ENCODE results near the gene PLAC8.
A peak's percentile ranks its signal among the peaks of the same experiment; 100 is the strongest.
"Not testable (repeated sequence)": the region's sequence is repeated elsewhere in the genome, so short reads cannot be mapped to it uniquely, and the experiment has no call there.

PLAC8 gene

GRCh38 chr4:83104991-83105390, 9.5 kb downstream of the PLAC8 start:
- no peak for DNase-seq (ENCODE audit: low read depth)
- no peak for TF ChIP-seq CTCF (IDR thresholded peaks at IDR 0.05; ENCODE audit: low read depth, low read length)
- TF ChIP-seq, protein P1, sequence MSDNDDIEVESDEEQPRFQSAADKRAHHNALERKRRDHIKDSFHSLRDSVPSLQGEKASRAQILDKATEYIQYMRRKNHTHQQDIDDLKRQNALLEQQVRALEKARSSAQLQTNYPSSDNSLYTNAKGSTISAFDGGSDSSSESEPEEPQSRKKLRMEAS (IDR thresholded peaks at IDR 0.05; ENCODE audit: low read depth, low read length), result no peak
- no peak for TF ChIP-seq POLR2A (IDR thresholded peaks at IDR 0.05; ENCODE audit: extremely low read depth, insufficient read length)
- no peak for TF ChIP-seq MYC (IDR thresholded peaks at IDR 0.05; ENCODE audit: low read depth, low read length)
- no peak overlapping the region for H3K4me3 ChIP-seq (ENCODE audit: low read depth, low read length)

DNA sequence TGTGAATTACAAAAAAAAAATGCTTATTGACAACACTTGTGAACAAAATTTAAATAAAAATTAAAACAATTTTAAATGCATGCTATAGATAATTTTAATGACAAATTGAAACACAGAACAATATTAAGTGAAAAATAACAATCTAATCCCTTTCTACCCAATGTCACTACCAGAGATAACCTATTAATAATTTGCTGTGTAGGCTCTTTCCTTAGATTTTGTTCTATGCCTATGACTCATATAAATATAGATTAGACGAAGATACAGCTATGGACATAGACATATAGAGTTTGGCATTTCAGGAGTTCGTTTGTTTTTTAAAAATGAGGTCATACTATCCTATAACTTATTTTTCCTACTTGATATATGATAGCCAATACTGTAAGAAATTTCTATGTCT, 18.1 kb downstream of the PLAC8 start:
- no peak for DNase-seq (ENCODE audit: low read depth)
- no peak overlapping the region for H3K4me3 ChIP-seq (ENCODE audit: low read depth, low read length)
- TF ChIP-seq POLR2A (IDR thresholded peaks at IDR 0.05; ENCODE audit: extremely low read depth, insufficient read length) (no peak), MYC (IDR thresholded peaks at IDR 0.05; ENCODE audit: low read depth, low read length) (no peak), CTCF (IDR thresholded peaks at IDR 0.05; ENCODE audit: low read depth, low read length) (no peak)
- TF ChIP-seq, protein P1 (IDR thresholded peaks at IDR 0.05; ENCODE audit: low read depth, low read length), result no peak

DNA sequence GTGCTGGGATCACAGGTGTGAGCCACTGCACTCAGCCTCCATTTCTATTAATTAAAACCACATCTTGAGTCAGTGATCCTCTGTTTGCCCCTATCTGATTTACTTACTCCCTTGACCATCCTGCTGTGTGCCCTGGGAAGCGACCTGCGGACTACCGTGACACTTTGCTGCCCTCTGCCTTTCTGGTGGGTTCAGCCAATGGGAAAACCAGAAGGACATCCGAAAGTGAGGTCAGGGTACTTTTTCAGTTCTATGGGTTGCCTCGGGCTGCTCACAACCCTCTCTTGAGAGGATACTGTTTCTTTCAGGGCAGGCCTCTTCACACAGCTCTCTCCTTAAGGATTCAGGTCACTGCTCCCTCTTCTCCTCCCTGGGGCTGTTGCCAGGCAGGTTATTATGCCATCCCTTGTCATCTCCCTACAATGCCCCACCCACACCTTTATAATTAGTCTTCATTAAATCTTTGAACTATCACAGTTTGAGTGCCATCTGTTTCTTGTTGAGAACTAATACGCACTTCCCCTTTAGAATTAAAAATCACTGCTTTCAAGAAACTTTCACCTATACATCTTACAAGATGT, 21.4 kb downstream of the PLAC8 start:
- H3K4me3 ChIP-seq (ENCODE audit: low read depth, low read length), result no peak overlapping the region
- TF ChIP-seq CTCF (IDR thresholded peaks at IDR 0.05; ENCODE audit: low read depth, low read length), result no peak
- DNase-seq (ENCODE audit: low read depth), result no peak

- DNase-seq (ENCODE audit: low read depth), result no peak
- TF ChIP-seq MYC (IDR thresholded peaks at IDR 0.05; ENCODE audit: low read depth, low read length), result no peak
- TF ChIP-seq, protein P1 (IDR thresholded peaks at IDR 0.05; ENCODE audit: low read depth, low read length), result no peak
- no peak for TF ChIP-seq POLR2A (IDR thresholded peaks at IDR 0.05; ENCODE audit: extremely low read depth, insufficient read length)
- TF ChIP-seq CTCF (IDR thresholded peaks at IDR 0.05; ENCODE audit: low read depth, low read length), result no peak
- no peak overlapping the region for H3K4me3 ChIP-seq (ENCODE audit: low read depth, low read length)
Observed at GRCh38 chr4:83089410-83090157, 24.9 kb downstream of the PLAC8 start.

DNA sequence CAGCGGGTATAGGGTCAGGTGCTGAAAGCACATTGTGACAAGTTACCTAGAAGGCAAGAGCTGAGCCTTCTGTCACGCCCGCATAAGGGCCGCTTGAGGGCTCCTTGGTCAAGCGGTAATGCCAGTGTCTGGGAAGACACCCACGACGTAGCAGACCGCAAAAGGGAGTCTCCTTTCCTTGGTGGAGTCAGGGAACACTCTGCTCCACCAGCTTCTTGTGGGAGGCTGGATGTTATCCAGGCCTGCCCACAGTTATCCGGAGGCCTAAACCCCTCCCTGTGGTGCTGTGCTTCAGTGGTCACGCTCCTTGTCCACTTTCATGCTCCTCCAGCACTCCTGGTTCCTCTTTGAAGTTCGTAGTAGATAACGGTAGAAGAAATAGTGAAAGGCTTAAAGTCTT, 29.6 kb downstream of the PLAC8 start:
- not testable (repeated sequence) for H3K4me3 ChIP-seq (ENCODE audit: low read depth, low read length); DNase-seq (ENCODE audit: low read depth)

DNA sequence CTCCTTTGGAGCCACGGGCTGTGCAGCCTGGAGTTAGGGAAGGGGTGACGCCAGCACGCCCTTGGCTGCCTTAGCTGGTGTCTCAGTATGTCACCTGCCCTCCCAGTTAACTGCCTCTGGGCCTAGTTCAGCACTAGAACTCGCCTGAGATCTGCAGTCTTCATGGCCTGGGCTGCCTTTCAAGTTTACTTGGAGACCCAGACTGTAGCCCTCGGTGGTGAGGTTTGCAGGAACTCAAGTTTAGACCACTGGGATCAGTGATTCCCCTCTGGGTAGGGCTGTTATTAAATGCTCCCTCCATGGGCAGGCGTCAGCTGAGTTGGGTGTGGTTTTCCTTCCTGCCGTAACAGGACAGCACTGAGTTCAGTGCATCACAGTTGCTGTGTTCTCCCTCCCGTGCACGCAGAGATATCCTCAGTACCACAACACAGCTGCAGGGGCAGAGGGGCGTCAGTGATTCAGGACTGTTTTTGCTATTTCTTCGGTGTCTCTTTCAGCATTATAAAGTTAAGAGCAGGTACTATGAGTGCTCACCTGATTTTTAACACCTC, 30.5 kb downstream of the PLAC8 start:
- no peak for TF ChIP-seq CTCF (IDR thresholded peaks at IDR 0.05; ENCODE audit: low read depth, low read length)
- TF ChIP-seq POLR2A (IDR thresholded peaks at IDR 0.05; ENCODE audit: extremely low read depth, insufficient read length), result no peak
- TF ChIP-seq, protein P1 (IDR thresholded peaks at IDR 0.05; ENCODE audit: low read depth, low read length), result no peak
- TF ChIP-seq MYC (IDR thresholded peaks at IDR 0.05; ENCODE audit: low read depth, low read length), result no peak
- DNase-seq (ENCODE audit: low read depth), result peak; percentile 43
- H3K4me3 ChIP-seq (ENCODE audit: low read depth, low read length), result no peak overlapping the region

All from NB4 (cell line).